HepG2 (cell line): ENCODE data around the gene ADARB2. TPM values are rescaled to one million over a fixed set of nuclear protein-coding genes. Genes with fewer than 3 reads are reported as not detected.
"Not testable (repeated sequence)": the region's sequence is repeated elsewhere in the genome, so short reads cannot be mapped to it uniquely, and the experiment has no call there.

ENCODE experiments used
- ATAC-seq: fragments of 200-7000 bp; cut with Tn5 transposase; 3 replicates; pipeline ENCODE4 v1.9.1; 2020; ENCODE audit warnings: mild to moderate bottlenecking, moderate library complexity
- BruUV-seq: library from RNA; stranded (reverse); fragments of 400-500 nt; replicated peaks from 2 replicates; lab custom pipeline; 2021; lab: Mats Ljungman, UMichigan
- CTCF ChIA-PET: fragments of 300-600 bp; formaldehyde crosslinking; extraction: SDS; loops from one replicate; lab custom pipeline; 2021; ENCODE audit warnings: low total read pairs, inconsistent platforms, low intra/inter-chr PET ratio; lab: Yijun Ruan, JAX
- POLR2A ChIA-PET: fragments of 350-600 bp; sonication (Branson Sonifier 250); formaldehyde crosslinking; loops from one replicate; lab custom pipeline; 2020; ENCODE audit warnings: antibody characterized with exemption, inconsistent platforms; lab: Yijun Ruan, JAX
- DNase-seq: peaks from one replicate; pipeline ENCODE4 v3.0.0-alpha.2; 2015; ENCODE audit warnings: low spot score
- FAIRE-seq: peaks from 3 replicates; lab custom pipeline; 2011; peaks lifted over from hg19 to GRCh38; lab: Jason Lieb, UNC
- H2AFZ ChIP-seq: one replicate; pipeline ENCODE4 v1.6.1; 2011; ENCODE audit warnings: low read length, inconsistent platforms
- H3K27ac ChIP-seq: fragments of 300-600 bp; 3 replicates; pipeline ENCODE4 v1.8.0; 2011; ENCODE audit warnings: mixed run types, mild to moderate bottlenecking, mixed read lengths, low read length, inconsistent platforms; ENCODE audit not compliant: insufficient read depth; ENCODE audit errors: extremely low read length
- H3K27me3 ChIP-seq, 2 experiments: fragments of 200-600 bp in 1 of 2; 2 replicates in 1 of 2; 3 replicates in 1 of 2; pipeline versions ENCODE4 v1.6.0 to v1.8.0; 2011; ENCODE audit warnings: low read length in 2 of 2, mild to moderate bottlenecking in 2 of 2, moderate library complexity in 2 of 2, inconsistent platforms in 1 of 2; ENCODE audit not compliant: insufficient read depth in 2 of 2, control insufficient read depth in 1 of 2
- H3K36me3 ChIP-seq, 2 experiments: fragments of 200-600 bp in 1 of 2; replicated peaks in 1 of 2; 2 replicates in 1 of 2; 3 replicates in 1 of 2; pipeline versions ENCODE4 v1.5.1 to v1.8.0; 2011; ENCODE audit warnings: low read length in 2 of 2, inconsistent platforms in 1 of 2; ENCODE audit not compliant: insufficient read depth in 2 of 2, control insufficient read depth in 1 of 2
- H3K4me1 ChIP-seq: 2 replicates; pipeline ENCODE4 v1.5.1; 2012; ENCODE audit warnings: low read length, inconsistent platforms; ENCODE audit not compliant: insufficient read depth
- H3K4me2 ChIP-seq: 2 replicates; pipeline ENCODE4 v1.6.0; 2011; ENCODE audit warnings: low read depth, low read length, inconsistent platforms
- H3K4me3 ChIP-seq, 3 experiments: fragments of 200-600 bp in 1 of 3; sonication (generic), shearing (Covaris generic) in 1 of 3; replicated peaks in 1 of 3; 2 replicates each; pipeline ENCODE4 v1.5.1; 2011 to 2016; ENCODE audit warnings: low read length in 3 of 3, inconsistent platforms in 2 of 3, low read depth in 2 of 3, mild to moderate bottlenecking in 2 of 3, control low read depth in 1 of 3, mixed read lengths in 1 of 3; ENCODE audit not compliant: insufficient read depth in 1 of 3
- H3K79me2 ChIP-seq: one replicate; pipeline ENCODE4 v1.6.1; 2011; ENCODE audit warnings: low read length, inconsistent platforms; ENCODE audit not compliant: insufficient read depth
- H3K9ac ChIP-seq: 2 replicates; pipeline ENCODE4 v1.6.0; 2011; ENCODE audit warnings: mild to moderate bottlenecking, low read depth, low read length, inconsistent platforms; ENCODE audit not compliant: insufficient read depth
- H3K9me3 ChIP-seq: 2 replicates; pipeline ENCODE4 v1.5.1; 2012; ENCODE audit warnings: mild to moderate bottlenecking, low read length
- H4K20me1 ChIP-seq: 2 replicates; pipeline ENCODE4 v1.6.0; 2011; ENCODE audit warnings: inconsistent platforms, mild to moderate bottlenecking, low read length, moderate library complexity; ENCODE audit not compliant: insufficient read depth
- ATF7 ChIP-seq, 2 experiments: fragments of 450-650 bp in 1 of 2; sonication (generic) in 1 of 2; formaldehyde crosslinking in 1 of 2; IDR thresholded peaks; 2 replicates each; pipeline versions ENCODE4 v1.4.0 to v1.6.1; 2016 to 2020; ENCODE audit warnings: antibody characterized with exemption in 1 of 2, mild to moderate bottlenecking in 1 of 2, missing genetic modification reagents in 1 of 2
- CREB1 ChIP-seq, 2 experiments: fragments of 450-650 bp in 1 of 2; IDR thresholded peaks; 2 replicates each; pipeline ENCODE4 v1.6.1; 2016 to 2017; ENCODE audit warnings: control low read depth in 1 of 2, mild to moderate bottlenecking in 1 of 2, missing compliant biosample characterization in 1 of 2, missing genetic modification characterization in 1 of 2
- WGBS: methylation state at CpG from one replicate; pipeline ENCODE4 v1.1.6; 2017; ENCODE audit warnings: low lambda C conversion rate; 5-methylcytosine and 5-hydroxymethylcytosine counted together
- in situ Hi-C: cut with HindIII; loops from 2 replicates; pipeline ENCODE4 v1.10.0; 2017; ENCODE audit warnings: low pct_unique_long_range_greater_than_20kb; ENCODE audit not compliant: extremely low pct_ligation_motif_present
- intact Hi-C: fragments of 100-400 bp; cut with micrococcal nuclease; formaldehyde crosslinking; loops from one replicate; pipeline ENCODE4 v1.10.0; 2022; ENCODE audit not compliant: unreplicated experiment
- polyA plus RNA-seq, 8 experiments: library from polyadenylated mRNA; depleted of rRNA in 3 of 8; stranded (reverse) in 7 of 8; unstranded in 1 of 8; fragments of >200 nt; fragmentation: Illumina TruSeq in 4 of 8; extraction: Trizol in 4 of 8; gene quantifications; 2 replicates each; pipeline versions ENCODE4 v1.2.1 to v1.2.3, GENCODE V29; 2011 to 2016; ENCODE audit warnings: low read depth in 4 of 8, missing spikeins in 1 of 8, mixed read lengths in 1 of 8; ENCODE audit not compliant: insufficient read depth in 1 of 8
- total RNA-seq, 5 experiments: library from RNA; depleted of rRNA; stranded (reverse); fragments of >200 nt; fragmentation: Illumina TruSeq; extraction: Trizol; gene quantifications; 2 replicates each; pipeline ENCODE4 v1.2.3, GENCODE V29; 2016; ENCODE audit warnings: low read depth in 1 of 5
- TF ChIP-seq, protein P1 (sequence below): sonication (generic); formaldehyde crosslinking; IDR thresholded peaks from 2 replicates; pipeline ENCODE4 v1.4.0; 2020; ENCODE audit warnings: missing genetic modification reagents, borderline replicate concordance

ADARB2 gene
- total and polyA plus RNA-seq, 2 of the 13 experiments (the other 11 are each of a cell fraction or from before 2014, with no cell fraction given), result not detected

DNA sequence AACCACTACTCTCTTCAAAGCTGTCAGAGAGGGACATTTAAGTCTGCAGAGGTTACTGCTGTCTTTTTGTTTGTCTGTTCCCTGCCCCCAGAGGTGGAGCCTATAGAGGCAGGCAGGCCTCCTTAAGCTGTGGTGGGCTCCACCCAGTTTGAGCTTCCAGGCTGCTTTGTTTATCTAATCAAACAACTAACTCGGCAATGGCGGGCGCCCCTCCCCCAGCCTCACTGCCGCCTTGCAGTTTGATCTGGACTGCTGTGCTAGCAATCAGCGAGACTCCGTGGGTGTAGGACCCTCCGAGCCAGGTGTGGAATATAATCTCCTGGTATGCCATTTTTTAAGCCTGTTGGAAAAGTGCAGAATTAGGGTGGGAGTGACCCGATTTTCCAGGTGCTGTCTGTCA is 510.4 kb downstream of the ADARB2 start:
- ATAC-seq, H4K20me1 ChIP-seq, FAIRE-seq, in situ Hi-C loops, CTCF ChIA-PET, POLR2A ChIA-PET, H3K4me1 ChIP-seq, H2AFZ ChIP-seq, H3K27ac ChIP-seq, H3K4me2 ChIP-seq, H3K79me2 ChIP-seq, DNase-seq, H3K4me3 ChIP-seq, H3K9ac ChIP-seq, H3K36me3 ChIP-seq, BruUV-seq, intact Hi-C loops, H3K9me3 ChIP-seq: not testable (repeated sequence)
- WGBS, result 2% methylated on average over 8 of the region's 8 CpGs
- TF ChIP-seq, protein P1, sequence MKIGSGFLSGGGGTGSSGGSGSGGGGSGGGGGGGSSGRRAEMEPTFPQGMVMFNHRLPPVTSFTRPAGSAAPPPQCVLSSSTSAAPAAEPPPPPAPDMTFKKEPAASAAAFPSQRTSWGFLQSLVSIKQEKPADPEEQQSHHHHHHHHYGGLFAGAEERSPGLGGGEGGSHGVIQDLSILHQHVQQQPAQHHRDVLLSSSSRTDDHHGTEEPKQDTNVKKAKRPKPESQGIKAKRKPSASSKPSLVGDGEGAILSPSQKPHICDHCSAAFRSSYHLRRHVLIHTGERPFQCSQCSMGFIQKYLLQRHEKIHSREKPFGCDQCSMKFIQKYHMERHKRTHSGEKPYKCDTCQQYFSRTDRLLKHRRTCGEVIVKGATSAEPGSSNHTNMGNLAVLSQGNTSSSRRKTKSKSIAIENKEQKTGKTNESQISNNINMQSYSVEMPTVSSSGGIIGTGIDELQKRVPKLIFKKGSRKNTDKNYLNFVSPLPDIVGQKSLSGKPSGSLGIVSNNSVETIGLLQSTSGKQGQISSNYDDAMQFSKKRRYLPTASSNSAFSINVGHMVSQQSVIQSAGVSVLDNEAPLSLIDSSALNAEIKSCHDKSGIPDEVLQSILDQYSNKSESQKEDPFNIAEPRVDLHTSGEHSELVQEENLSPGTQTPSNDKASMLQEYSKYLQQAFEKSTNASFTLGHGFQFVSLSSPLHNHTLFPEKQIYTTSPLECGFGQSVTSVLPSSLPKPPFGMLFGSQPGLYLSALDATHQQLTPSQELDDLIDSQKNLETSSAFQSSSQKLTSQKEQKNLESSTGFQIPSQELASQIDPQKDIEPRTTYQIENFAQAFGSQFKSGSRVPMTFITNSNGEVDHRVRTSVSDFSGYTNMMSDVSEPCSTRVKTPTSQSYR (CRISPR knock-in tag), result peak; percentile 56; the same call in 1 of the 2 replicates
- peaks cover 4 to 14% of the 10 kb centered on the region in 2 experiments; a peak in 3 of 5 replicates for H3K27me3 ChIP-seq

DNA sequence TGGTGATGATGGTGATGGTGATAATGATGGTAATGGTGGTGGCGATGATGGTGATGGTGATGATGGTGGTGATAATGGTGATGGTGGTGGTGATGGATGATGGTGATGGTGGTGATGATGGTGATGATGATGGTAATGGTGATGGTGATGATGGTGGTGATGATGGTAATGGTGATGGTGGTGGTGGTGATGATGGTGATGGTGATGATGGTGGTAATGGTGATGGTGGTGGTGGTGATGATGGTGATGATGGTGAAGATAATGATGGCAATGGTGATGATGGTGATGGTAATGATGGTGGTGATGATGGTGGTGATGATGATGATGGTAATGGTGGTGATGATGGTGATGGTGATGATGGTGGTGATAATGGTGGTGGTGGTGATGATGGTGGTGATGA is 517.5 kb downstream of the ADARB2 start:
- H4K20me1 ChIP-seq; FAIRE-seq; POLR2A ChIA-PET; BruUV-seq; H3K79me2 ChIP-seq; H3K36me3 ChIP-seq; H3K27ac ChIP-seq; H3K4me3 ChIP-seq; H3K4me2 ChIP-seq; H3K4me1 ChIP-seq; ATAC-seq; H3K9me3 ChIP-seq; H2AFZ ChIP-seq; H3K9ac ChIP-seq; CTCF ChIA-PET; in situ Hi-C loops; DNase-seq; intact Hi-C loops; TF ChIP-seq CREB1, ATF7 (CRISPR knock-in tag; IDR thresholded peaks at IDR 0.05): not testable (repeated sequence)
- peak; percentile 94 for TF ChIP-seq CREB1 (IDR thresholded peaks at IDR 0.05)
- TF ChIP-seq ATF7 (IDR thresholded peaks at IDR 0.05), result peak; percentile 2; the same call in 1 of the 2 replicates
- peaks cover 6 to 19% of the 10 kb centered on the region in 2 experiments; a peak in 3 of 5 replicates for H3K27me3 ChIP-seq
- 0% methylated on average over 1 of the region's 1 CpG for WGBS
